Measurements from ENCODE around the gene IL16.

The IL16 gene

GRCh38 chr15:81196576-81197254, at the start of gene IL16:
Gene IL16, plus strand, starts transcription at chr15:81196879. Its CDS starts 28,521 bp downstream, at chr15:81225400.
- TF ChIP-seq CTCF (IDR thresholded peaks at IDR 0.05; ENCODE audit: low read depth, low read length, missing control alignments) = no peak
- DNase-seq (ENCODE audit: low read depth) = no peak
- H3K4me3 ChIP-seq (ENCODE audit: low read depth, low read length) = no peak within 1 kb of the TSS
- in situ Hi-C loops (cut with HindIII; ENCODE audit: low sequenced_read_pairs) = no loop called here

- no peak overlapping the region for H3K4me3 ChIP-seq (ENCODE audit: low read depth, low read length)
- no peak for DNase-seq (ENCODE audit: low read depth)
- in situ Hi-C loops (cut with HindIII; ENCODE audit: low sequenced_read_pairs) = no loop called here
- no peak for TF ChIP-seq CTCF (IDR thresholded peaks at IDR 0.05; ENCODE audit: low read depth, low read length, missing control alignments)
These were observed 45.3 kb upstream of the IL16 start for GRCh38 chr15:81151389-81151788.

- H3K4me3 ChIP-seq (ENCODE audit: low read depth, low read length) = no peak overlapping the region
- in situ Hi-C loops (cut with HindIII; ENCODE audit: low sequenced_read_pairs) = no loop called here
- DNase-seq (ENCODE audit: low read depth) = no peak
- TF ChIP-seq CTCF (IDR thresholded peaks at IDR 0.05; ENCODE audit: low read depth, low read length, missing control alignments) = no peak
These were observed 44.3 kb upstream of the IL16 start for GRCh38 chr15:81152339-81152738.

- DNase-seq (ENCODE audit: low read depth) = no peak
- in situ Hi-C loops (cut with HindIII; ENCODE audit: low sequenced_read_pairs) = no loop called here
- no peak for TF ChIP-seq CTCF (IDR thresholded peaks at IDR 0.05; ENCODE audit: low read depth, low read length, missing control alignments)
- H3K4me3 ChIP-seq (ENCODE audit: low read depth, low read length) = no peak overlapping the region
These were observed 43.9 kb upstream of the IL16 start for GRCh38 chr15:81152799-81153198.

GRCh38 chr15:81155375-81156218, 41.1 kb upstream of the IL16 start:
- H3K4me3 ChIP-seq (ENCODE audit: low read depth, low read length) = no peak overlapping the region
- DNase-seq (ENCODE audit: low read depth) = peak; percentile 47
- in situ Hi-C loops (cut with HindIII; ENCODE audit: low sequenced_read_pairs) = no loop called here
- TF ChIP-seq CTCF (IDR thresholded peaks at IDR 0.05; ENCODE audit: low read depth, low read length, missing control alignments) = peak; percentile 63

- TF ChIP-seq CTCF (IDR thresholded peaks at IDR 0.05; ENCODE audit: low read depth, low read length, missing control alignments) = no peak
These were observed 40.4 kb upstream of the IL16 start for GRCh38 chr15:81156324-81156723.

More at GRCh38 chr15:81156324-81156723, 40.4 kb upstream of the IL16 start:
- in situ Hi-C loops (cut with HindIII; ENCODE audit: low sequenced_read_pairs) = no loop called here
- no peak for DNase-seq (ENCODE audit: low read depth)
- H3K4me3 ChIP-seq (ENCODE audit: low read depth, low read length) = no peak overlapping the region

Measured in astrocyte of the cerebellum (primary cell).